H7 (cell line): Measurements from ENCODE around the gene TFAP2C. TPM values are rescaled to one million over a fixed set of nuclear protein-coding genes. Genes with fewer than 3 reads are reported as not detected.

ENCODE experiments used
- total RNA-seq: library from RNA; depleted of rRNA; stranded (reverse); fragments of >200 nt; shearing (Covaris generic); gene quantifications from 2 replicates; pipeline ENCODE4 v1.2.3, GENCODE V29; 2014; rRNA removed

TFAP2C gene
- total RNA-seq, 1 experiment from 2014 or later: 23.6 TPM

Other genes starting within 250 kb of the TFAP2C start
- 158 and 160 TPM in 2 replicates for gene AURKA, start 237.1 kb upstream of the TFAP2C start, total RNA-seq
- gene CSTF1, start 236.7 kb upstream of the TFAP2C start, total RNA-seq: 71.1 and 100 TPM in 2 replicates
- gene CASS4, start 217.0 kb upstream of the TFAP2C start, total RNA-seq: not detected in 2 replicates
- 59.7 and 60.8 TPM in 2 replicates for gene RTF2, start 160.7 kb upstream of the TFAP2C start, total RNA-seq
- 0.45 TPM in 1 of 2 replicates, not detected in the other for gene FAM209A, start 104.6 kb upstream of the TFAP2C start, total RNA-seq
- 0.33 and 0.59 TPM in 2 replicates for gene FAM209B, start 96.1 kb upstream of the TFAP2C start, total RNA-seq